GM19395 (cell line): ENCODE data around the gene COL11A2.
"Not testable (repeated sequence)": the region's sequence is repeated elsewhere in the genome, so short reads cannot be mapped to it uniquely, and the experiment has no call there.

Source experiments
- ATAC-seq: cut with Tn5 transposase; IDR thresholded peaks from one replicate; pipeline ENCODE4 v1.9.1; 2021; ENCODE audit warnings: mild to moderate bottlenecking, moderate library complexity; ENCODE audit not compliant: unreplicated experiment

The COL11A2 gene

GRCh38 chr6:33160096-33160495 lies 32.2 kb downstream of the COL11A2 start:
- ATAC-seq: no peak

DNA sequence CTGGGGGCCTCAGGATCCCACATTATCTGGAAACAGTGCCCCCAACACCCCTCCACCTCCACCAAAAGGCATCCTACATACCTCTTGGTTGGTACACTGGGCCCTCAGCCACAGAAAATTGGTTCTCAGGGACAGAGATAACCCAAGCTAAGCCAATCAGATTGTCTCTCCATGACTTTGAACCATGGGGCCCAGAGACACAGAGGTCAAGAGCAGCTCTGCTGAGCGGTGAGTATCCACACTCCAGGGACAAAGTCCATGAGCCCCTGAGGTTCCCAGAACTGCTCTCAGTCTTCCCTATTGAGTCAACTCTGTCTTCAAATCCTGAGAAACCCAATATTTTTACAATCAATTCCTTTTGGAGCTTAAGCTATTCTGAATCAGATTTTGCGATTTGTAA lies 35.3 kb downstream of the COL11A2 start:
- ATAC-seq: no peak

DNA sequence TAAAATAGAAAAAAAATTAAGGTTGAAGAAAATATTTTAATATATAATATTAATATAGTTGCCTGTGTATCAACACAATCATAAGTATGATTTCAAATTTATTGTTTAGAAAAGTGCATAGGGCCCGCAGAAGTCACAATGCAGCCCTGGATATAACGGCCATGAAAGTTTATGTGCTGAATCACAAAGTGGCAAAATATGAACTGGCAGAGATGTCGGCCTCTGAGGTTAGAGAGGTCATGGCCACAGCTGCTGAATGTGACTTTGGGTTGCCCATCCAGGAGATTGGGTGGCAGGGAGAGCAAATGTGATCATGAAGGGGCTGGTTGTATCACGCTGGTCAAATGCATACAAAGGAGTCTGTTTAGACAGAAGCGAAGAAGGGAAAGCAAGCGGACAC lies 35.7 kb downstream of the COL11A2 start:
- ATAC-seq: no peak

DNA sequence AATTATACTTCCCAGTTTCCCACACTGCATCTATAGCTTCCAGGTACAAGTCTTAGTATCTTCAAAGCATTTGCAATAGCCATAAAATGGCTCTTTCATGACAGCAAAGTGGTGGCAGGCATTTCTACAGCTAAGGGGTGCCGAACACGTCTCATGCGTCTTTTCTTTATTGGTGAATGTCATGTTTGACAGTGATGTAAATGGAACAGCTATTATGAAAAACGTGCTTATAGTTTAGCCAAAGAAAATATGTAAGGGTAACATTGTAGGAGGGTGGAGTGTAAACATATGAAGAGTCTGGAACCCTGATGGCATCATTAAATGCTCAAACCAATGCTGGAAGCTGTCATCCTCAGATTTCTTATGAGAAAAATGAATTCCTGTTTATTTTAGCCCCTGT lies 37.9 kb downstream of the COL11A2 start:
- ATAC-seq: no peak

DNA sequence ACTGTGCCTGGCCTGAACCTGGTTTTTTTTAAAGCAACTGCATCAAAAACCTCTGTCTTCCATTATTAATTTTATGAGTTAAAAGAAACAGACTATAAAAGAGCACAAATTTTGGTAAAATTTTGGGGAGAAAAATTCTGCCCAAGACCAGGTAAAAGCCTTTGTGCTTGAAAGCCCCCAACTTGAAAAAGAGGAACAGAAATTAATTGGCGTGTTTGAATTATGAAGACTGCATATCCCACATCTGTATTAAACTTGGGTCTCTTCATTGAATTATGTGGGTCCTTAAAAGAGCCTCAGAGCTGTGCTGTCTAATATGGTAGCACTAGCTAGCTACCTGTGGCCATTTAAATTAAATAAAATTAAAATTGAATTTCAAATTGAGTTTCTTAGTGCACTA lies 41.2 kb downstream of the COL11A2 start:
- ATAC-seq: no peak

GRCh38 chr6:33150560-33150959 lies 41.7 kb downstream of the COL11A2 start:
- not testable (repeated sequence) for ATAC-seq

- no peak for ATAC-seq
These were observed 44.2 kb downstream of the COL11A2 start for GRCh38 chr6:33147807-33148666.

- no peak for ATAC-seq
These were observed 47.9 kb downstream of the COL11A2 start for GRCh38 chr6:33144373-33144772.

- no peak for ATAC-seq
These were observed 49.0 kb downstream of the COL11A2 start for GRCh38 chr6:33143113-33143770.

- ATAC-seq: no peak
These were observed 49.7 kb downstream of the COL11A2 start for GRCh38 chr6:33142501-33143070.

DNA sequence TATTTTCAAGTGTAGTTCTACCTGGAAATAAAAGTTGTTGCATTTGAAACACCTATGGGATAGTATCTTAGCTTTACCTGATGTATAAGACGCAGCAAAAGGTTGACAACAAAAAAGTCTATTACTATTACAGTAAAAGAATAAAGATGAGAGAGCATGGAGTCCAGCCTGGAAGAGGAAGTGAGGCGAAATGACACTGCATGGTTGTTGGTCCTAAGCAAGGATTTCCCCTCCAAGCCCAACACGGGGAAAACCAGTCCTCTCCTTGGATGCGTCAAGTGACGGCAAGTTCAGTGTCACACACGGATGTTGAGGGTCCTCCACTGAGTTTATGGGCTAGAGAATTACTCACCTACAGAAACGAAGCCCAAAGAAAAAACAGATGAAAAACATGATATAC lies 51.7 kb downstream of the COL11A2 start:
- no peak for ATAC-seq

- ATAC-seq: no peak
These were observed 52.6 kb downstream of the COL11A2 start for GRCh38 chr6:33139596-33140206.

DNA sequence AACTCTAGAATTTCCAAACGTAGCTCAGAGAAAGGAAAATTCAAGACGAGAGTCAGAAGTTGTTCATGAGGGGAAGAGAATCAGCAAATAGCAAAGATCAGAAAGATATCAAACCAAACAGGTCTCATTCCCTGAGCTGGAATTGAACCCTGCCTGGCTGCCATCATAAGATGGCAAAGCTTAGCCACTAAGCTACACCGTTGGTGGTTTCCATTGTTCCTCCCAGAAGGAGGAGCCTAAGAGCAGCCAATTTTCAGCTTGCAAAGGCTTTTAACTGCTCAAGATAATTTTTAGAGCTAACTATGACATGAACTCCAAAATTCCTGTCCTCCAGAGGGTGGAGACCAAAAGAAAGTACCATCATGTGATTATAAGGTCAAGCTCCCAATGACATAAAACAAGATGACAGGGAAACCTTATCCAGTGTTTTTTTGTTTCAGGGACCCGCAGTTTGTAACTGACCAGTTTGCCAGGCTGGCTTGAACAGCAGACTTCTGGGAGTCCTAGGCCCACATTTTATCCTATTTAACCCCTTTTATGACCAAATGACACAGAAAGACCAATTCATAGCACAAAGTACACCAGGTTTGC lies 55.9 kb downstream of the COL11A2 start:
- ATAC-seq: no peak

DNA sequence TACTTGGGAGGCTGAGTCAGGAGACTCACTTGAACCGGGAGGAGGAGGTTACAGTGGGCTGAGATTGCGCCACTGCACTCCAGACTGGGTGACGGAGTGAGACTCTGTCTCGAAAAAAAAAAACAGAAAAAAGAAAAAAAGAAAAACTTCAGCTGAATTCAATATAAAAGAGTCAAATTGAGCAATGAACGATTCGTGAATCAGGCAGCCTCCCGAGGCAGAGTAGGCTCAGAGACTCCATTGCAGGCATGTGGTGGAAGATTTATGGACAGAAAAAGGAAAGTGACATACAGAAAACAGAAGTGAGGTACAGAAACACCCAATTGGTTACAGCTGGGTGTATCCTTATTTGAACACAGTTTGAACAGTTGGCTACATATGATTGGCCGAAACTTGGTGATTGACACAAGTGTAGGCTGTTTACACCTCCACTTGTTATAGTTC lies 60.2 kb downstream of the COL11A2 start:
- ATAC-seq: no peak

GRCh38 chr6:33128318-33128717 lies 63.9 kb downstream of the COL11A2 start:
- ATAC-seq: no peak

DNA sequence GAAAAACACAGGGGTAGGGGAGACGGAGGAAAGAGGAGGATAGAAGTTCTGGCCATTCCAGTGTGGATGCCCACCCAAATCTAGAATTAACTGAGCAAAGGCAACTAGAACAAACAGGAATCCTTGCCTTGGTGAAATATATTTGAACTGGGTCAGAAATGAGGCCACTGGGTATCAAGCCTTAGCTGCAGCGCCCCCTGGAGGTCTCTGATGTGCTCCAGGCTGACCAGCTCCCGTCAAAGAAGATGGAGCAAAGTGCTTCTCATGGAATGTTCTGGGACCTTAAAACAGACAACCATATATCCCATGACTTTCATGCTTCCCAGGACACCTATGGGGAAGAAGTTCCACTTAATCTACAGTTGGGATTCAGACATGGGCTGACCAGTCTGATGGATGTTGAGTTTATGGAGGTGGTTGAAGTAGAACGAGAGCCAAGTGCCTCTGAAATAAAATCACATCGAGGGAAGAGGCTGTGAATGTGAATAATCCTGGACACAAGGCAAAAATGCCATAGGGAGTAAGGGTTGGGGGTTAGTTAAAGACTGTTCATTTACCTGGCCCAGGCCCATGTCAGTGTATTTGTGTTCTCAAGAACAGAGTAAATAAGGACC lies 66.1 kb downstream of the COL11A2 start:
- no peak for ATAC-seq

DNA sequence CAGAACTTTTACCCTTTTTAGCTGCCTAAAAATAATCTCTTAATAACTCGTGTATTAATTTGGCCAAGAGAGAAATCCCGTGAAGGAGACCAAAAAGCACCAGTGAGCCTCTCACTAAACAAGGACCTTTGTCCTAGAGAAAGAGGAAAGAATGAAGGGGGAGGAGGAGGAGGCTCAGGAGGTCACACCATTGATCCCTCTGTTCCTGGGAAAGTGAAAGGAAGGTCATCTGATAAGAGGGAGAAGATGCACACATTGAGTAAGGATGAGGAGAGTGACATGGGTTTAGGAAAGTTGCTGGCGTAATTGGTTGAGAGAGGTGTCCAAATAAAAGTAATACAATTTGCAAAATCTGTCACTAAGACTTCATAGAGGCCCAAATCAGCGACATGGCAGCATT lies 67.3 kb downstream of the COL11A2 start:
- ATAC-seq: no peak

- ATAC-seq: no peak
These were observed 67.8 kb downstream of the COL11A2 start for GRCh38 chr6:33124525-33124901.

DNA sequence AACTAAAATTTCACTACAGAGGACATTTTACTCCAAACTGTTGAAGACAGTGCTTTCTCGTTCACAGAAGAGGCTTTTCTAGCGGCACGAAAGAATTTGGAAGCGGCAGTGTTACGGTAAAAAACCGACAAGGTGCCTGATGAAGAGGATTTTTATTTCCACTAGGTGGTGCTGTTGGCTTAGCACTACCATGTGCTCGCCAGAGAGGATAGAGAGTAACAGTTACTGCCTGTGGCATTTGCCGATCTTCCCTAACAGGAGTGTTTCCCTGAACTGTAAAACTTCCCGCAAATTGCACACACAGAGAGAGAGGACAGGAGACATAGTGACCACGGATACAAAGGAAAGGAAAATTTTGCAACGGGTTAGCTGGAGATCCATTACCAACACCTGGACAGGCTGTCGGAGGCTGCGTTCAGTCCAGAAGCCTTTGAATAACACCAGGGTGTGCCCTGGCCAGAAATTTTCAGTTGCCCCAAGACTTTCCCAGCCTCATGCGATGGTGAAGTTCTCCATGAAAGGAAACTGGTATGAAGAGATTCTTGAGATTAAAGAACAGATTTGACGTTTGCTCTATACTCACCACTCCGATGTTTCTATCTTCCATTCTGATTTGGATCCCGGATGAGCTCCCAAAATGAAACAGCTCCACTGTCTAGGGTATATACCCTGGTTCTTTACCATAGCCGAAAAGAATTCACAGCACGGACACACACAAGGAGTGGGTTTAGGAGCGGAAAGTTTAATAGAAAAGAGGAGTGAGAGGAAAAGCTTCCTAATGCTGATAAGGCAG lies 68.3 kb downstream of the COL11A2 start:
- ATAC-seq: no peak

DNA sequence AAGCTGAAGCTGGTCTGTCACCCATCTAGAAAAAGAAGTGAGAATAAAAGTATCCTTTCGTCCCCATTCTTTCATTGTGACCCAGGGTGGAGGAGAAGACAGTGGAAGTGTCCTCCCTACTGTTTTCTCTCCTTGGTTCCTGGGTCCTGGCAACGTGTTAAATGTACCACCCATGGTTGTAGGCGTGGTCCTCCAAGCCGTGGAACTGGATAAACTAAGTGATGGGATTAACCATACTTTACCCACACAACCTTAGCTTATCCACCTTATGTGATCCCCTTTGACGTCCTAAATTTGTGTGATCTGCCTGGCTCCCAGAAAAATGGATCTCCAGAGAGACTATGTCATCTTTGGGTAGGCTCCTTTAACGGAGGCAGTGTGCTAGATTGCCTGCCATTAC lies 69.1 kb downstream of the COL11A2 start:
- ATAC-seq: no peak
